ENCODE measurements around the gene CGB8.

GRCh38 chr19:48999481-49000325 lies 49.2 kb downstream of the CGB8 start:
- TF ChIP-seq CTCF (IDR thresholded peaks at IDR 0.05) (peak in 3 of 4 experiments; percentile 21 to 53 (median 41)), POLR2A (IDR thresholded peaks at IDR 0.05) (no peak)
